ENCODE measurements around the gene SSBP2.

Gene SSBP2

DNA sequence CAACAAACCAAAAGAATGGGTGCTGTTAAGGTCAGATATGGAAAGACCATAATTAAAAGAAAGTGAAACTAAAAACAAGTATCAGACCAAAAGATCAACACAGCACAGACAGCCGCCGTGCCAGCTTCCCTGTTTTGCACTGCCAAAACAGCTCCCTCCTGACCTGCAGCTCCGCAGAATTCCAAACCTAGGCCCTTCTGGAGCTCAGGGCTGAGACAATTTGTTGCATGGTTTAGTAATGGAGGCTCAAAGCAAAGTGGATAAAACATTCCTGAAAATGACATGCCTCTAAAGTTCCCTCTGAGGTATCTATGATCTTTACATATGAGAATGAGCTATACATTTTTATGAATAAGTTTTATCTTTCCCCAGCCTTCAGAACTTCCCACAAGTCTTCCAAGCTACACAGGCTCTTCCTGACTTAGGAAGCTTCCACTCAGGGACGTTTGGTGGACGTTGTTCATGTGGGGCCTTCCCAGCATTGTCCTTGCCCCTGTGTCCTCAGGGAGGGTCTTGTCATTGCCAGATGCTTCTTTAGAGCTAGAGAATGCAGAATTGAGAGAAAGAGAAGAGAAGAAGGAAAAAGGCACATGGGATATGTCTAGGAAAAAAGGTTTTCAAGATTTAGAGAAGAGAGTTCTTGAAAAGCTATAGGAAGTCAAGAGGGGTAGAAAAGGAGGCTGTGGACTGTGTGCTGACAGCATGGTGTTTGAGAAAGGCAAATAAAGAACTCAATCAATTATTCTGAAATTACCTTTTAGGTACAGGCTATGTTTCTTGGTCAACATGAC, 28.4 kb upstream of the SSBP2 start:
- TF ChIP-seq CTCF (IDR thresholded peaks at IDR 0.05; ENCODE audit: low read depth, low read length, missing control alignments), result no peak
- peak; percentile 8 for DNase-seq (ENCODE audit: low read depth)
- peak overlapping the region; percentile 42 for H3K4me3 ChIP-seq (ENCODE audit: low read depth, low read length)

- DNase-seq (ENCODE audit: low read depth), result no peak
- no peak overlapping the region for H3K4me3 ChIP-seq (ENCODE audit: low read depth, low read length)
- no peak for TF ChIP-seq CTCF (IDR thresholded peaks at IDR 0.05; ENCODE audit: low read depth, low read length, missing control alignments)
Measured at GRCh38 chr5:81778642-81779041, 27.7 kb upstream of the SSBP2 start.

DNA sequence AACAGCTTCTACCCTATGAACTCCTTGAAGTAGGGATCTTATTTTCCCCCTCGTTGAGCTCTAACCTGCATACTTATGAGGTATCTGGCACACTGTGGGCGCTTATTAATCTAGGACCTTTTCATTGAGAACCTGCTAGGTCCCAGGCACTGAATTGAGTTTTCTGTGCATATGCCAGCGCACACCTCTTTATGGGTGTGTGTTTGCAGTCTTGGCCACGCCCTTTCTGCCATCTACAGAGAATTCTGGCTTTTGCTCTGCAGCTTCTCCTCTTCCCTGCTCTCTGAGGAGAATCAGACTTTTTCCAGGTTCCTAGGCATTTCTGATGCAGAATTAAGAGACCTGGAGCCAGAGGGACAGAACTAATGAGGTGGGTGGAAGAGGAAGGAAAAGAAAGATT, 25.4 kb upstream of the SSBP2 start:
- no peak overlapping the region for H3K4me3 ChIP-seq (ENCODE audit: low read depth, low read length)
- no peak for DNase-seq (ENCODE audit: low read depth)
- TF ChIP-seq CTCF (IDR thresholded peaks at IDR 0.05; ENCODE audit: low read depth, low read length, missing control alignments), result no peak

GRCh38 chr5:81774374-81774773, 23.5 kb upstream of the SSBP2 start:
- no peak for DNase-seq (ENCODE audit: low read depth)
- TF ChIP-seq CTCF (IDR thresholded peaks at IDR 0.05; ENCODE audit: low read depth, low read length, missing control alignments), result no peak
- no peak overlapping the region for H3K4me3 ChIP-seq (ENCODE audit: low read depth, low read length)

DNA sequence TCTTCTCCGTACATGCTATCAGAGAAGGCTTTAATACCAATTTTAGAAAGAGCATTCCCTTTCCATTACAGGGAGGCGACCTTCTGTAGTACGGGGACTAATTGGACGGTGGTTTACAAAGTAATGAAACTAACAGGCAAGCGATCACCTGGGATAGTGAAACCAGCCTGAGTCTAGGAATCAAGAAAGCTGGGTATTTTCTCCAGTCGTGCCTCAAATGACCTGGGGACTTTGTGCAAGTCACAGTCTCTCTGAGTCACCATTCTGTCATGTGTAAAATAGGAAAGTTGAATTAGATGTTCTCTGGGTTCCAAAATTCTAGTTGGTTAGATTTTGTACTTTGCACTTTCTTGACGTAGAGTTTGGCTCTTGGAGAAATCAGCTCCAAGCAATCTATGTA, 22.7 kb upstream of the SSBP2 start:
- no peak overlapping the region for H3K4me3 ChIP-seq (ENCODE audit: low read depth, low read length)
- DNase-seq (ENCODE audit: low read depth), result no peak
- no peak for TF ChIP-seq CTCF (IDR thresholded peaks at IDR 0.05; ENCODE audit: low read depth, low read length, missing control alignments)

DNA sequence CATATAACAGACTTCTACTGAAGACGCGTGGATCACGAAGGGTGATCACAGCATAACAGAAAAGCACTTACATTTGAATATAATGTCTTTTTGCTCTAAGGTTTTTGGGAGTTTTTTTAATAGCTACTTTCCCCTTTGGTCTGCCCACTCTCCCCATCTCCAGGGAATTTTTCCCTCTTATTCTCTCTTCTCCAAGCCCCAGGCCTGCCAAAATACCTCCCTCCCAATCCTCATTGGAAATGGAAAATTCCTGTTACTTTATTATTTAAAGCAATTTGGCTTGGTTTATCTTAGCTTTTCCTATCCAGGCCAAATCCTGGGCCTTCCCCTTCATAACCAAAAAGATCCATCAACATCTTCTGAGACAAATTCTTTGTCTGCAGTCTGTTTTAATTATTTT, 22.3 kb upstream of the SSBP2 start:
- no peak for DNase-seq (ENCODE audit: low read depth)
- TF ChIP-seq CTCF (IDR thresholded peaks at IDR 0.05; ENCODE audit: low read depth, low read length, missing control alignments), result no peak
- H3K4me3 ChIP-seq (ENCODE audit: low read depth, low read length), result no peak overlapping the region

- TF ChIP-seq CTCF (IDR thresholded peaks at IDR 0.05; ENCODE audit: low read depth, low read length, missing control alignments), result no peak
- H3K4me3 ChIP-seq (ENCODE audit: low read depth, low read length), result no peak overlapping the region
- DNase-seq (ENCODE audit: low read depth), result no peak
Measured at GRCh38 chr5:81772488-81772887, 21.6 kb upstream of the SSBP2 start.

Measured in GM12864 (cell line).